GM19455 (cell line): Measurements from ENCODE around the gene TMBIM1.
"Not testable (repeated sequence)": the region's sequence is repeated elsewhere in the genome, so short reads cannot be mapped to it uniquely, and the experiment has no call there.

ENCODE experiments used
- ATAC-seq: cut with Tn5 transposase; IDR thresholded peaks from one replicate; pipeline ENCODE4 v1.9.1; 2021; ENCODE audit not compliant: unreplicated experiment

Gene TMBIM1

DNA sequence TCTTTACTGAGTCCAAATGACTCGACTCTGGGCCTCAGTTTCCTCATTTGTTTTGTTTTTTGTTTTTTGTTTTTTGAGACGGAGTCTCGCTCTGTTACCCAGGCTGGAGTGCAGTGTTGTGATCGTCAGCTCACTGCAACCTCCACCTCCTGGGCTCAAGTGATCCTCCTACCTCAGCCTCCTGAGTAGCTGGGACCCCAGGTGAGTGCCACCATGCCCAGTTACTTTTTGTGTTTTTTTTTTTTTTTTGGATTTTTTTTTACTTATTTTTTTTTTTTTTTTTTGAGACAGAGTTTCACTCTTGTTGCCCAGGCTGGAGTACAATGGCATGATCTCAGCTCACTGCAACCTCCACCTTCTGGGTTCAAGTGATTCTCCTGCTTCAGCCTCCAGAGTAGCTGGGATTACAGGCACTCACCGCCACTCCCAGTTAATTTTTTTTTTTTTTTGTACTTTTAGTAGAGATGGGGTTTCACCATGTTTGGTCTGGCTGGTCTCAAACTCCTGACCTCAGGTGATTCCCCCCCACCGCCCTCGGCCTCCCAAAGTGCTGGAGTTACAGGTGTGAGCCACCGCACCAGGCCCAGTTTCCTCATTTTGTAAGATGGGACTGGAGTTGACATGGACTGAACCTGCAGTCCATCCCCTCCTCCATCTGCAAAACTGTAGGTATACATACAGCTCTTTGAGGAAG is 18.9 kb downstream of the TMBIM1 start:
- ATAC-seq = not testable (repeated sequence)

DNA sequence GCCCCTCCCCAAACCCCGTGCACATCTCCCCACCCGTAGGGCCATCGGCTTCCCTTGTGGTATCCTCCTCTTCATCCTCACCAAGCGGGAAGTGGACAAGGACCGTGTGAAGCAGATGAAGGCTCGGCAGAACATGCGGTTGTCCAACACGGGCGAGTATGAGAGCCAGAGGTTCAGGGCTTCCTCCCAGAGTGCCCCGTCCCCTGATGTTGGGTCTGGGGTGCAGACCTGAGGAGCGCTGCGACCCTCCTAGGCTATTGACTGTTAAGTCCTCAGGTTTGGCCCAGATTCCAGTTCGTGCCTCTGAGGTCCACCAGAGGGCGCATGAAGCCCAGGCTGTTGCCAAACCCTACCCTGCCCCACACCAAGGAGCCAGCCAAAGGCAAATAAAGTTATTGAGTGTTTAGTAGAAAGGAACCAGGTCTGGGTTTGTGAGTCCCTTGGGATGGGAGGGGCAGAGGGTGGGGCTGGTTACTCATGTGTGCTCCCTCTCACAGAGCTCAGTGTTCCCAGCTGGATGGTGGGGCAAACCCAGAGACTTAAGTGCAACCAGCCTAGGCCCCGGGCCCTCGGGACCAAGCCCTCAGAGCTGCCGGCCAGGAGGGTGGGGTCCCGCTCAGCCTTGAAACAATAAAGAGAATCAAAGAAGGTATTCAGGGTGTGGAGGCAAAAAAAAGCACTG is 19.6 kb downstream of the TMBIM1 start:
- no peak for ATAC-seq

DNA sequence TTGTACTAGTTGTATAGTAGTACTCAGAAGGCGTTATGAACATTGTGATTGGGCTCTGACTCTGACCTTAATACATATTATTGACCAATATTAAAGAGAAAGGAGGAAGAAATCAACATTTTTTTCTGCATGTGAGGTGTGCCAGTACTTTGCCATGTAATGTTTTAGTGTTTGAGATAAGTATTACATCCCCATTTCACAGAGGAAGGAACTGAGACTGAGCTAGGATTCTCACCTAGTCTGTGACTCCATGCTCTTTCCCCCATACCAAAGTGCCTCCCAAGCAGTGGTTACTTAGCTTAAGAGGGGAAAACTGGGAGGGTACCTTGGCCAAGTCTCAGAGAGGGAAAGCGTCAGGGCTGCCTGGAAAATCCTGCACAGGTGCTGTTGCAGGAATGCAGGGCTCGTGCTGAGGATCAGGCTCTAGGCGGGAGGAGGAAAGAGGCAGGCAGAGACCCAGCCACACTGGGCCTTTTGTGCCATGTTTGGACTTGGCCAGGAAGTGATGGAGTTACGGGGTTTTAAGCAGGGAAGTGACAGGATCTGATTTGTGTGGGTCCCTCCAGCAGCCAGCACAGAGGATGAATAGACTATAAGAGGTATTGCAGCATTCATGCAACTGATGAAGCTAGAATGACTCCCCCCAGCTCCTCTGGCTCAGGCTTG is 20.3 kb downstream of the TMBIM1 start:
- no peak for ATAC-seq

DNA sequence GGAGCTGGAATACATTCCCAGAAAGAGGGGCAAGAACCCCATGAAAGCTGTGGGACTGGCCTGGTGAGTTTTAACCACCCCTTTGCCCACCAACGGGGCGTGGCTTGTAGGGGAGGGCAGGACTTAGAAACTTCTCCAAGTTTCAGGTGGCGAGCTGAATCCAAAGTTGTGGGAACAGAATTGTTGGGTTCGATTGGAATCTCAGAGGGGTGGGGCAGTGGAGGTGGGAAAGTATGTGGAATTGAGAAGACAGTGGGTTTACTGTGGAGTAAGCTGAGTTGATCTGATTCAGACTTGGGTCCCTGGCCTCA is 20.9 kb downstream of the TMBIM1 start:
- no peak for ATAC-seq

DNA sequence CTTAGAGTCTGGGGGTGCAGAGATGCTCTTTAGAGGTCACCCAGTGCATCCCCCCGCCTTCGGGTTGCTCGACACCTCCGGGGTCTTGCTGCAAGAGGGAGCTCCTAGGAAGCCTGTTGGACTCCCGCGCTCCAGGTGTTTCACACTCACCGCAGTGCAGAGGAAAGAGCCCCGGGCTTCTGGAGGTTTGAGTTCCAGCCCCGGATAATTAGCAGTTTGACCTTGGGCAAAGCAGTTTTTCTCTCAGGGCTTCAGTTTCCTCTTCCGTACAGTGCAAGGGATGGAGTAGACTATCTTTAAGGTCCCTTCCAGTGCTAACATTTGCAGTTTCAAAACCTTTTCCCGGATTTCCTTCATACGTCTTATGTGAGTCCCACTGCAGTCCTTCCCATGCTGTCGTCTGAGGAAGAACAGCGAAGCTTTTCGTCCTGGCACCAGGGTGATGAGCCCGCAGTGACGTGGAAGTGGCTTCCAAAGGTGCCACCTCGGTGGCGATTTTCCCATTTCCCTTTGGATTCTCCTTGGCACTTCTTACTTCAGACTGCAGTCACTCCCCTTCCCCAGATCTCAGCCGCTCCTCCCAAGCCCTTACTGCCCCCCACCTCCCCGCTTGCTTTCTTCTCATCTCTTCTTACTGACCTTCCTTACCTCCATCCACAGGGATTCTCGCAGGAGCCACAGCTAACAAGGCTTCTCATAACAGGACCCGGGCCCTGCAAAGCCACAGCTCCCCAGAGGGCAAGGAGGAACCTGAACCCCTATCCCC is 21.4 kb downstream of the TMBIM1 start:
- no peak for ATAC-seq

DNA sequence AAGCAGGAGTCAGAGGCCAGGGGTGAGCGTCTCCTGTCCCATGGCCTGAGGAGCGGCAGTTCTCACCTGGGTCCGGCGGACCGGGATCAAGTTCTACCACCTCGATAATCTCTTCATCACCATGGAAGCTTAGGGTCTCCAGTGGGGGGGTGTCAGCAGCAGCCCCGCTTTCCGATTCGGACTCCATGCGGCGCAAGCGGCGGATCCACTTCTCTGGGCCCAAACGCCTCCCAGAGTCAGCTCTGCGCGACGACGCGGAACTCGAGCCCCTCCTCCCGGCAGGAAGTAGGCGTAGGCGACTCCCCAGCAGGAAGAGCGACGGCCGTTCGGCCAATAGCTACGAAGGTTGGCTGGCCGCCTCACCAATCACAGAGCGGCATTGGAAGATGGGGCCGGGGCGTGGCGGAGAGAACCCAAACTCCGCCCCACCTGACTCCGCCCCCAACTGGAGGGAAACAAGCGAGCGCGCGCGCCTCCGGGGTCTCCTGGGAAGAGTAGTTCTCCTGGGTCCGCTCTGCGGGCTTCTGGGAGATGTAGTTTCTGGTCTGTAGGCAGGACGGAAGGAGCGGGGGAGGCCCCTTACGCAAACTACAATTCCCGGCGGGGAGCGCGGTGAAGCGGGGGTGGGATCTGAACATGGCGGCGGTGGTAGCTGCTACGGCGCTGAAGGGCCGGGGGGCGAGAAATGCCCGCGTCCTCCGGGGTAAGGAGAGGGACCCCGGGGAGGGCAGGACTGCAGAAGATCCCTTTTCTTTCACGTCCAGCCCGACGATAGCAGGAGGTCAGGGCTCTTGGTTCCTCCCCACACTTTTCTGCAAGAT is 22.2 kb downstream of the TMBIM1 start, which contains the start of the genes AAMP and PNKD:
Gene AAMP, minus strand, starts transcription at position 238 of the 821 bp plus-strand sequence. Its CDS starts 51 bp downstream, at position 187.
Gene PNKD, plus strand, starts transcription at position 620 of the 821 bp plus-strand sequence. Its CDS starts 17 bp downstream, at position 637.
- ATAC-seq = peak; percentile 92

DNA sequence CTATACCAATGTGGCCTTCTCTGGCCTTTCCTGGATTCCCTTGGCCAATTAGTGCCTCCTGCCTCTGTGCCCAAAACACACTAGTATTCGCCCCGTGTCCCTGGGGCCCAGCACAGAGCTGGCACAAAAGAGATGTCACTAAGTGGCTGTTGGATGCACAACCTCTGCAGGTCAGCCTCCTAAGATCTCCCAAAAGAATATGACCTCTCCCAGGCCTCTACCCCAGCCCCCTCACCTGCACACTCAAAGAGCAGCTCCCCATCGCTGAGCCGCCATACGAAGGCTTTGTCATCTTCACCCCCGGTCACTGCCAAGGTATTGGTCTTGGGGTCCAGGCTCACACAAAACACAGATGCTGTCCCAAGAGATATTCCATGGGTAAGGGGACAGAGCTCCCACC is 25.0 kb downstream of the TMBIM1 start:
- ATAC-seq = no peak

DNA sequence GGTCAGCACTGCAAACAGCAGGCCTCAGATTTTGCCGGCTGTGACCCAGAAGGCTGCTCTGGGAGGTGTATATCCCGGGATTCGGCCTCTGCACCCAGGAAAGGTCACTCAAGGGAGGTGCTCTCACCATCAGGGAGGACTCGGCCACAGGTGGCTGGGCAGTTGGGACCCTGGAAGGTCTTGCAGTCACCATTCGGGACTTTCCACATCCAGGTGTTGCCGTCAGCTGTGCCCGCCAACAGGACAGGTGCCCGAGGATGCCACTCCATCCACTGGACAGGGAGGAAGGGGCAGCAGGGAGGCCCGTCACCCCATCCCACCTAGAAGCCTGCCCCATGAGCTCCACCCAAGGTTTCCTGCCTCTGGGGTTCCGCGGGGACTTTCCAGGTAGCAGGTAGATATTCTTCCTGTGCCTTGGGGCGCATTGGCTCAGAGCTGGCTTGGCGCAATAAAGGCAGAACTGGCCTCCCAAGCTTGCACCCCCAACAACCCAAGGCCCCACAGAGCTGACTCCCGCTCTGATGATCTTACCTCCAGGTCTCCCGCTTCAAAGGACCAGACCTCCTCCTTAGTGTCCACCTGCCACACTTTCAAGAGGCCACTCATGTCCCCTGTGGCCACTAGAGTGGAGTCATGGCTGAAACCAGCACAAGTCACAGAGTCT is 25.9 kb downstream of the TMBIM1 start:
- ATAC-seq = no peak

DNA sequence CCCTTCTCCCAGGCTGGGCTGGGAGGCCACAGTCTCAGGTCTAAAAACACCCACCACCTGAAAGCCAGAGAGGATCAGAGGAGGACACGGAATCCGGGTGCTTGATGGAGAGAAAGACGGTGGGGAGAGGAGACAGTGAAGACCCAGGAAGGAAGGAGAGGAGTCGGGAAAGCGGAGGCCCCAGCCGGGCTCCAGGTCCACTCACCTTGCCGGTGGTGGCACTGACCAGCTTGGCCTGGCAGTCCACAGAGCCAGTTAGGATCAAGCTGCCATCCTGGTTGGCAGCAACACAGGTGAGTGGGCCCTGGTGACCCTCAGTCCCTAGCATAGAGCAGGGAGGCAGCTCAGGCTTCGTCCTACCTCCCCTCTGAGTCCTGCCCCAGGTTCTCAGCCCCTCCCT is 26.7 kb downstream of the TMBIM1 start:
- ATAC-seq = no peak

DNA sequence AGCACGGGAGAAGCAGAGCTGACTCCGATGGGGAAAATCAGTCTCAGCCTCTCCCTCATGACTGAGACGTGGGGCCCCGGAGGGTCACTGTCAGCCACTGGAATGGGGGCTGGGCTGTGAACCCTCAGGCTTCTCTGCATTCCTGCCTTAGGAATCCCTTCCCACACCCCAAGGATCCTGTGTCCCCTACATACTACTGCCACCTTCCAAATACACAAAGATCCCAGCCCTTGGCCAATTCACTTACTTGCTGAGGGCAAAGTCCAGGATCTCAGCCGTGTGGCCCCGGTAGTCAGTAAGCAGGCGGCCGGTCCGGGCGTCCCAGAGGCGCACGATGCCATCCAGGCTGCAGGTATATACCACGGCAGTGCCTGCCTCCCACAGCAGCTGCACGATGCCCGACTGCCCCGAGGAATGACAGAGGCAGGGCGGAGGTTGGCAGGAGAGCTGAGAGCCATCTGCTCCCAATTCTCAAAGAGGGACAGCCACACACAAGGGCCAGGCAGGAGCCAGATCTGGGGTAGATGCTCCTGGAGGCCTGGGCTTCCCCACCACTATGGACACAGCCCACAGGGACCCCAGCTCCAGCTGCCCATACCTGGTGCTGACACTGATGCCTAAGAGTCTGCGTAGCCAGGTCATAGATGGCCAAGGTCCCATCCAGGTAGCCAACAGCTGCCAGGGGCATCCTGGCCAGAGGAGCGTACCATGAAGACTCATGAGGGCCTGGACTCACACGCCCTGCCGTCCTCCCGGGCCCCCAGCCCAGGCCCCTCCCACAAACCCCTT is 27.3 kb downstream of the TMBIM1 start:
- ATAC-seq = no peak

DNA sequence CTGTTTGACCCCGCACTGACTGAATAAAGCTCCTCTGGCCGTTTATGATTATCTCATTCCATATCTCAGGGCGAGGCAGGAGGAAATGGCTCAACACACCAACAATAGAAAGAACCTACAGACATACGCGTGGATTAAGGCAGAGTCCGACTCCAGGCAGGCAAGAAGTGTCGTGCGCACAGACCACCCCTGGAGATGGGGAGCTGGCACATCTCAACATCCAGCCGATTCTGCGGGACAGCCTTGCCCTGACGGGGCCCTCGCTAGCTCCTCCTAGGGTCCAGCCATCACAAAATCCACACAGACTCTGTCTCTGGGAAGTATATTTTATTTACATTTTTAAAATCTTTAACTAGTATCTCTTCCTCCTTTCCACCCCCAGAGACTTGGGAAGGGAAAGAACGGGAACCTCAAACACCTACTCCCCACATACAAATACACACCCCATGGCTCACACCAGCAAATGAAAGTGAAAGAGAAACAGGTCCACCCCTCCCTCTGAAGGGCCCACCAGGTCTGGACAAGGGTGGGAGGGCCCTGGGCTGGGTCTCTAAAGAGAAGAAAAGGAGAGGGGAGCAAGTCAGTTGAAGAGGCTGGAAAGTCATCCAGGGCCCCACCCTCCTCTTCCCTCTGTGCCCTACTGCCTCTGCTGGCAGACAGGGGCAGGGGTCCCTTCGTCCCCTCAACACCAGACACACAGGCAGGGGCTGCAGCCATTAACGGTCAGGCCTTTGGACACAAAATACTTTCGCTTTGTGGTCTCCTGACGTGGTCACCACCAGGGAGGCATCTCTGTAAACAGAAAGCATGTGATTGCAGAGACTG is 28.3 kb downstream of the TMBIM1 start:
- no peak for ATAC-seq

DNA sequence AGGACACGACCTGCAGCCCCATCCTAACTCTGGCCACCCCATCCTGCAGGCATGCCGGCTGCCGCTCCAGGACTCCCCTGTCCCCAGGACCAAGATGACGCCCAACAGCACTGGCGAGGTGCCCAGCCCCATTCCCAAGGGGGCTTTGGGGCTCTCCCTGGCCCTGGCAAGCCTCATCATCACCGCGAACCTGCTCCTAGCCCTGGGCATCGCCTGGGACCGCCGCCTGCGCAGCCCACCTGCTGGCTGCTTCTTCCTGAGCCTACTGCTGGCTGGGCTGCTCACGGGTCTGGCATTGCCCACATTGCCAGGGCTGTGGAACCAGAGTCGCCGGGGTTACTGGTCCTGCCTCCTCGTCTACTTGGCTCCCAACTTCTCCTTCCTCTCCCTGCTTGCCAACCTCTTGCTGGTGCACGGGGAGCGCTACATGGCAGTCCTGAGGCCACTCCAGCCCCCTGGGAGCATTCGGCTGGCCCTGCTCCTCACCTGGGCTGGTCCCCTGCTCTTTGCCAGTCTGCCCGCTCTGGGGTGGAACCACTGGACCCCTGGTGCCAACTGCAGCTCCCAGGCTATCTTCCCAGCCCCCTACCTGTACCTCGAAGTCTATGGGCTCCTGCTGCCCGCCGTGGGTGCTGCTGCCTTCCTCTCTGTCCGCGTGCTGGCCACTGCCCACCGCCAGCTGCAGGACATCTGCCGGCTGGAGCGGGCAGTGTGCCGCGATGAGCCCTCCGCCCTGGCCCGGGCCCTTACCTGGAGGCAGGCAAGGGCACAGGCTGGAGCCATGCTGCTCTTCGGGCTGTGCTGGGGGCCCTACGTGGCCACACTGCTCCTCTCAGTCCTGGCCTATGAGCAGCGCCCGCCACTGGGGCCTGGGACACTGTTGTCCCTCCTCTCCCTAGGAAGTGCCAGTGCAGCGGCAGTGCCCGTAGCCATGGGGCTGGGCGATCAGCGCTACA is 29.4 kb downstream of the TMBIM1 start:
- no peak for ATAC-seq

DNA sequence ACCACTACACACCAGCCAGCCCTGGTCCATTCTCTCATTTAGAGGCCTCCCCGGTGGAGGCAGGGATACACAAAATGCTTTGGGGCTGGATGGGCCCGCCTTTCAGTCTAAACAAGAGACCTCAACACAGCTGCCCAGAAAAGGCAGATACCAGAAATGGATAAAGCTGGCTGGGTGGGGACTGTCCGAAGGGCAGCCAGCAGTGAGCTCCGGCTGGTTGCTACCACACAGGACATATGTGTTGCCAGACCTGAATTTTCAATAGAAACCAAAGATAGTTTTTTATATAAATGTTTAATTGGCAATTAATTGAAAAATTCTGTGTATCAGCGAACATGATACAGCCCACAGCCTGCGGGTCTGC is 30.1 kb downstream of the TMBIM1 start:
- no peak for ATAC-seq

DNA sequence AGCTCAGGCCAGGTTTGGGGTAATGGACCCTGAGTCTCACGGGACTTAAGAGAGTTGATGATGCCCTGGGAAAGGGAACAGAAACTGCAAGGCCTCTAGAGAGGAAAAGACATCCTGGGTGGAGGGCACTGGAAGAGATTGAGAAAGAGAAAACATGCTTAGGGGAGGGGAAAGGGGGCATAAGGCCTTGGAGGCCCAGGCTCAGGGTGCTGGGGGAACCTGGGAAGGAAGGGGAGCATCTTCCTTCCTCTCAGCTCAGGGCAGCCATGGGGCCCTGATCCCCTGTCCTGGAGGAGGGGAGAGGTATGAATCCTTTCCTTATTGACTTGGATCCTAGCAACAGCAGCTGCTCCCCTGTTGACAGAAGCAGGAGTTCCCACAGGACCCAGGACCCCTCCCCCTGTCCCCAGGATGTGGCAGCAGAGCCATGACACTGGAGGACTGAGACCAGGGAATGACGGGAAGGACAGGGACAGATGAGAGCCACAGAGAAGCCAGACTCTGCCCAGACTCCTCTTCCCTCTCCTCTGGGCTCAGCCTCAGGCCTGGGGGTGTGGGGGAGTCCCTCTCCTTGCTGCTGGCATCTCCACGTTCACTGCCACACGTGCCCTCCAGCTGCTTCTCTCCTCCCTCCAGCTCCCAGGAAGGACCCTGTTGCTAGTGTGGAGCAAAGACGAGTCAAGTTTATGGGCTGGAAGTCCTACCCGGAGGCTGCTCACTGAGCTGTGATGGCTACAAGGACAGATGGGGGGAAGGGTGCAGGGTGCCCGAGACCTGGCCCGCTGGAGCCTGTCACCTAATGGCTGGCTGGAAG is 30.7 kb downstream of the TMBIM1 start:
- ATAC-seq = no peak

DNA sequence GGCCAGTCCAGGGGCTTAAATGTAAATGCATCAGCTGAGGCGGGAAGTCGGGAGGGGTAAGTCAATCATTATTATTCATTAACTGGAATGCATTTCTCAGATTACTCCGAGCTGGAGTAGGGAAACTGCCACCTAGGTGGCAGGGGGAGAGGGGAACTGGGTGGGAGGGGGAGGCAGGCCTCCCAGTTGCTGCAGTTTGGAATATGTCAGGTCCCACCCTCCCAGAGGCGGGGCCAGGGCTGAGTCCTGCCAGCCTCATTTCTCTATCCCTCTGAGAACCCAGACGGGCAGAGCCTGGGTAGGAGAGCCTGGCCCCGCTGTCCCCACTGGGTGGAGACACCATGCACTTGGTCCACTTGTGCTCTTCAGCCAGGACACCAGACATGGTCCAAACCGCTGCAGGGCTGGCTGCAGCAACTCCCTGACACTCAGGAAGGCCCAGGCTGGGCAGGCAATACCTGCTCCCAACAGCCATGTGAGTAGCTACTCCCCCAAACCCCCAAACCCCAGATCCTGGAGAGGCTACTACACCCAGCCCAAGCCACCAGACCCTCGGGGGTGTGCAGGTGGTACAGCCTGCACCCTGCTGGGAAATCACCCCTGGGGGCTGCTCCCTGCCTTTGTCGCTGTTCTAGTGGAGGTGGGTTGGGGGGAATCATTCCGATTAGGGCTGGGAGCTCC is 31.4 kb downstream of the TMBIM1 start, which contains the start of gene GPBAR1:
Gene GPBAR1, plus strand, starts transcription at position 274 of the 681 bp plus-strand sequence. CDS start 1,710 bp downstream, outside the sequence.
- ATAC-seq = no peak

DNA sequence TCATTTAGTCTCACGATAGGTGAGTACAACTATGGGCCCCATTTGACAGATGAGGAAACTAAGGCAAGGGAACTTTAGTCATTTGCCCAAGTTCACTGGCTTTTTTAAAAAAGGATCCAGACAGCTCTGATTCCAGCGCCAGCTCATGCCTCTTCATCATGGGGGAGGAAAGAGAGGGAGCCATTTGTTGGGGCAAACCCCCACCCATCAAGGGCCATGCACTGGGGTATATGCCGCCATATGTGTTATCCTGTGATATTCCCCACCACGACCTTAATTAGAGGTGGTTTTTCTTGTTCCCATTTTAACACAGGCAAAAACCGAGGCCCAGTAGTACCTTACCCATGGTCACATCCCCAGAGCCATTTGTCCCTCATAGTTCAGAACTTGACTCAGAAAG is 32.1 kb downstream of the TMBIM1 start:
- no peak for ATAC-seq
